ENCODE data around the gene S100A13. TPM values are rescaled to one million over a fixed set of nuclear protein-coding genes. Genes with fewer than 3 reads are reported as not detected.
"Not testable (repeated sequence)": the region's sequence is repeated elsewhere in the genome, so short reads cannot be mapped to it uniquely, and the experiment has no call there.

The S100A13 gene
- total RNA-seq, 5 donors from 2014 or later (not counting 1 experiment from before 2014, with no cell fraction given): 4.0 to 5.3 (median 4.2) TPM

DNA sequence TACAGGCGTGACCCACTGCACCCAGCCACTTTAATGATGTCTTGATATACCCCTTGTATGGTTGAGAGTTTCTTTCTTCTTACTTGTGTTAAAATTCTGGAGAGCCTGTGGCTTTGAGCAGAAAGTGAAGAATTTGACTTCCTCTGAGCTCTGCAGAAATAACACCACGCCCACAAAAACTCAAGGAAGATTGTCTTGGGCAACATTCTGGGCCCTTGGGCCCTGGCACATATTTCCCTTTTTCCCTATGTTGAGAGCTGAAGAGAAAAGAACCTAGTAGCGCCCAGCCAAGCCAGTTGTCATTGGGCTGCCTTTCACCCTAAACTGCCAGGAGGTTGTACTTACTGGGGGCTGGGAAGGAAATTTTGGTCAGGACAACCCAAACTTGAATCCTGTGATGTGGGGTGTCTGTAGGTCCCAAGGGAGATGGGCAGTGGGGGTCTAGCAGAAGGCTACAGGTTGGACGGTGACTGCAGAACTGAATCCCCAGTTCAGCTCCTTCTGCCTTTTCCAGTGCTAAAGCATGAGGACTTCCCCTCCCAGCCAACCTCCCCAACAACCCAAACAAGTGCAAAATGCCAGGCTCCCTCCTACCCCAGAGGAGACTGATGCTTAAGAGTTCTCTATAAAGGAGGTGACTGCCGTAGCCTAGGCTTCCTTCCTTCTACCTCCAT, 19.5 kb upstream of the S100A13 start:
- peaks cover 44% of the 10 kb centered on the region for H3K36me3 Mint-ChIP-seq
- Histone ChIP-seq H3K27me3 (replicated peaks in 1 of 2; ENCODE audit: control insufficient read depth in 2 of 2, extremely low read depth in 1 of 2, insufficient read depth in 2 of 2, low read length in 1 of 2) (no peaks in the 10 kb centered on the region), H3K4me1 (ENCODE audit: control insufficient read depth in 1 of 2, extremely low read depth in 1 of 2, insufficient read depth in 2 of 2, low read length in 2 of 2) (peaks cover 25 to 53% of the 10 kb centered on the region in 2 experiments), H3K9me3 (no peaks in the 10 kb centered on the region), H3K36me3 (ENCODE audit: control insufficient read depth in 2 of 2, extremely low read depth in 1 of 2, insufficient read depth in 1 of 2, low read length in 1 of 2) (peaks cover 15 to 55% of the 10 kb centered on the region in 2 donors), H3K27ac (ENCODE audit: low read length) (no peak overlapping the region), H3K4me3 (ENCODE audit: control insufficient read depth in 1 of 2, extremely low read depth in 1 of 2, low read length in 1 of 2) (no peak overlapping the region)
- DNase-seq (peak in 1 of 35 experiments; percentile 20), ATAC-seq (replicated peaks in 1 of 4) (no peak)
- H3K4me3 Mint-ChIP-seq: peak overlapping the region in 1 of 3 donors; percentile 68
- H3K27me3 Mint-ChIP-seq: no peaks in the 10 kb centered on the region
- H3K9me3 Mint-ChIP-seq: no peaks in the 10 kb centered on the region
- H3K4me1 Mint-ChIP-seq: peaks cover 70 to 82% (median 73%) of the 10 kb centered on the region in 3 donors
- WGBS (ENCODE audit: insufficient coverage): no CpG with 5 or more reads among the region's 5 CpGs
- POLR2A ChIA-PET: interaction anchor here in 1 of 2 donors (1.7 kb wide), 1 partner anchor 13 kb away, joined by 6 read pairs; the partner anchor contains the start of gene CHTOP
- CTCF ChIA-PET: interaction anchor here (0.6 to 1.4 kb wide), 2 partner anchors 13 to 1909 kb away, joined by 3 to 4 read pairs; partner anchors contain the start of gene CHTOP (in 1 of the 2)
- peak overlapping the region; percentile 72 to 79 for H3K27ac Mint-ChIP-seq

DNA sequence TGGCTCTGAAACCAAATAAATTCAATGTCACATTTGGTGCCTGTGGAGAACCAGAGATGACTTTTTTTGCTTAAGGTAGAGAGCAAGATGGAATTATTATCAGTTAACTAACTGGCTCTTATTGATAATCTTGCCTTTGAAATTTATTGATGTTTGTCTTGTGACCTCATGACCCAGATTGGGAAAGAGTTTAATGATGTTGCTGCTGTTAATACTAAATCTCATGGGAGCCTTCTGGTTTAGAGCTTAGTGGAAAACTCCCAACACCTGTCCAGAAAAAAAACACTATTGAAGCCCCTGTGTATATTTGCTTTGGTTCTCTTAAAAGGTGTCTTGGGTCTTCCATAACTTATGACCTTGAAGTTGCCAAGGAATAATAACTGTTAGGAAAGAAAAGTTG, 16.5 kb upstream of the S100A13 start:
- ChIA-PET CTCF (no interaction called here), POLR2A (interaction anchor here in 1 of 2 donors (0.6 to 0.8 kb wide), 2 partner anchors 8 to 21 kb away, joined by 3 read pairs; no protein-coding TSS in a partner anchor)
- Histone ChIP-seq H3K4me1 (ENCODE audit: control insufficient read depth in 1 of 2, extremely low read depth in 1 of 2, insufficient read depth in 2 of 2, low read length in 2 of 2) (peaks cover 11 to 37% of the 10 kb centered on the region in 2 experiments), H3K9me3 (no peaks in the 10 kb centered on the region), H3K27me3 (replicated peaks in 1 of 2; ENCODE audit: control insufficient read depth in 2 of 2, extremely low read depth in 1 of 2, insufficient read depth in 2 of 2, low read length in 1 of 2) (no peaks in the 10 kb centered on the region), H3K4me3 (ENCODE audit: control insufficient read depth in 1 of 2, extremely low read depth in 1 of 2, low read length in 1 of 2) (no peak overlapping the region), H3K36me3 (ENCODE audit: control insufficient read depth in 2 of 2, extremely low read depth in 1 of 2, insufficient read depth in 1 of 2, low read length in 1 of 2) (peaks cover 15 to 84% of the 10 kb centered on the region in 2 donors), H3K27ac (ENCODE audit: low read length) (no peak overlapping the region)
- DNase-seq (no peak), ATAC-seq (replicated peaks in 1 of 4) (no peak)
- peaks cover 71 to 74% (median 73%) of the 10 kb centered on the region in 3 donors for H3K4me1 Mint-ChIP-seq
- H3K27ac Mint-ChIP-seq: peak overlapping the region; percentile 25 to 87
- H3K36me3 Mint-ChIP-seq: peaks cover 50% of the 10 kb centered on the region
- no peaks in the 10 kb centered on the region for H3K9me3 Mint-ChIP-seq
- H3K4me3 Mint-ChIP-seq: no peak overlapping the region
- H3K27me3 Mint-ChIP-seq: no peaks in the 10 kb centered on the region

DNA sequence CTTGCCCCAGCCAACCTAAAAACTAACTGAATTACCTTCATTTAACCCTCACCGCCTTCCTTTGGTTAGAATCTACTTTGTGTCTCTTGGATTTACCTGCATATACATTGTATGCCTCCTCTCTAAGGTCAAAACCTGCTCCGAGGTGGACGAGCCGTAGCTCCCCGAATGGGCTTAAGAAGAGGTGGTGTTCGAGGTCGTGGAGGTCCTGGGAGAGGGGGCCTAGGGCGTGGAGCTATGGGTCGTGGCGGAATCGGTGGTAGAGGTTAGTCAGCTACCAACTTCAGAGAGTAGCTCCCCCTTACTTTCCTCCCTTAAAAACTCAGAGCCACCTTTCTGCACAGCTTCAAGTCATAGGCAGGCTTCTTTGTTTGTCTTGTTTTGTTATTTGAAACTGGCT, 15.8 kb upstream of the S100A13 start:
- Mint-ChIP-seq H3K36me3 (peaks cover 50% of the 10 kb centered on the region), H3K27ac (peak overlapping the region; percentile 60 to 87), H3K4me1 (peaks cover 70 to 74% (median 70%) of the 10 kb centered on the region in 3 donors), H3K9me3 (no peaks in the 10 kb centered on the region), H3K4me3 (no peak overlapping the region), H3K27me3 (no peaks in the 10 kb centered on the region)
- DNase-seq (peak in 1 of 35 experiments; percentile 11), ATAC-seq (replicated peaks in 1 of 4) (no peak)
- no peak overlapping the region for H3K4me3 ChIP-seq (ENCODE audit: control insufficient read depth in 1 of 2, extremely low read depth in 1 of 2, low read length in 1 of 2)
- H3K27ac ChIP-seq (ENCODE audit: low read length): no peak overlapping the region
- H3K27me3 ChIP-seq (replicated peaks in 1 of 2; ENCODE audit: control insufficient read depth in 2 of 2, extremely low read depth in 1 of 2, insufficient read depth in 2 of 2, low read length in 1 of 2): no peaks in the 10 kb centered on the region
- peaks cover 19 to 91% of the 10 kb centered on the region in 2 donors for H3K36me3 ChIP-seq (ENCODE audit: control insufficient read depth in 2 of 2, extremely low read depth in 1 of 2, insufficient read depth in 1 of 2, low read length in 1 of 2)
- WGBS (ENCODE audit: insufficient coverage): 93% methylated on average over 3 of the region's 11 CpGs
- ChIA-PET POLR2A (interaction anchor here in 1 of 2 donors (0.6 kb wide), 1 partner anchor 9 kb away, joined by 4 read pairs; the partner anchor contains the start of gene CHTOP), CTCF (interaction anchor here in 1 of 2 donors (0.6 kb wide), 1 partner anchor 100 kb away, joined by 3 read pairs; no protein-coding TSS in a partner anchor)
- no peaks in the 10 kb centered on the region for H3K9me3 ChIP-seq
- H3K4me1 ChIP-seq (ENCODE audit: control insufficient read depth in 1 of 2, extremely low read depth in 1 of 2, insufficient read depth in 2 of 2, low read length in 2 of 2): peaks cover 9 to 30% of the 10 kb centered on the region in 2 experiments

DNA sequence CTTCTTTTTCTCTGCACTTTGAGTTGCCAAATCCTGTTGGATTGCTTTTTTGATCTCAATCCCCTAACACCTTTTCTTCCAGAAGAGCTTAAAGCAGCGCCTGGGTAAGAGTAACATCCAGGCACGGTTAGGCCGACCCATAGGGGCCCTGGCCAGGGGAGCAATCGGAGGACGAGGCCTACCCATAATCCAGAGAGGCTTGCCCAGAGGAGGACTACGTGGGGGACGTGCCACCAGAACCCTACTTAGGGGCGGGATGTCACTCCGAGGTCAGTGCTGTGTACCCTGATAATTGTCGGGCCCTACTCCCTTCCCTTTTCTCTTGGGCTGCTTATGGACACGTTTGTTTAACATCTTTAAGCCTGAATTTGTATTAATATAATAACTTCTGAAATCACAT, 14.9 kb upstream of the S100A13 start:
- H3K9me3 ChIP-seq: no peaks in the 10 kb centered on the region
- WGBS (ENCODE audit: insufficient coverage): 100% methylated on average over 5 of the region's 11 CpGs
- H3K27ac ChIP-seq (ENCODE audit: low read length): no peak overlapping the region
- ChIA-PET CTCF (no interaction called here), POLR2A (interaction anchor here in 1 of 2 donors (0.6 kb wide), 1 partner anchor 9 kb away, joined by 9 read pairs; no protein-coding TSS in a partner anchor)
- H3K27ac Mint-ChIP-seq: peak overlapping the region in 1 of 2 donors; percentile 59
- peaks cover 52% of the 10 kb centered on the region for H3K36me3 Mint-ChIP-seq
- H3K4me3 Mint-ChIP-seq: no peak overlapping the region
- no peak overlapping the region for H3K4me3 ChIP-seq (ENCODE audit: control insufficient read depth in 1 of 2, extremely low read depth in 1 of 2, low read length in 1 of 2)
- H3K4me1 ChIP-seq (ENCODE audit: control insufficient read depth in 1 of 2, extremely low read depth in 1 of 2, insufficient read depth in 2 of 2, low read length in 2 of 2): peaks cover 9 to 23% of the 10 kb centered on the region in 2 experiments
- DNase-seq: peak in 1 of 35 experiments; percentile 17
- no peaks in the 10 kb centered on the region for H3K27me3 Mint-ChIP-seq
- peaks cover 68 to 76% (median 69%) of the 10 kb centered on the region in 3 donors for H3K4me1 Mint-ChIP-seq
- no peak for ATAC-seq (replicated peaks in 1 of 4)
- peaks cover 22 to 96% of the 10 kb centered on the region in 2 donors for H3K36me3 ChIP-seq (ENCODE audit: control insufficient read depth in 2 of 2, extremely low read depth in 1 of 2, insufficient read depth in 1 of 2, low read length in 1 of 2)
- no peaks in the 10 kb centered on the region for H3K27me3 ChIP-seq (replicated peaks in 1 of 2; ENCODE audit: control insufficient read depth in 2 of 2, extremely low read depth in 1 of 2, insufficient read depth in 2 of 2, low read length in 1 of 2)
- no peaks in the 10 kb centered on the region for H3K9me3 Mint-ChIP-seq

DNA sequence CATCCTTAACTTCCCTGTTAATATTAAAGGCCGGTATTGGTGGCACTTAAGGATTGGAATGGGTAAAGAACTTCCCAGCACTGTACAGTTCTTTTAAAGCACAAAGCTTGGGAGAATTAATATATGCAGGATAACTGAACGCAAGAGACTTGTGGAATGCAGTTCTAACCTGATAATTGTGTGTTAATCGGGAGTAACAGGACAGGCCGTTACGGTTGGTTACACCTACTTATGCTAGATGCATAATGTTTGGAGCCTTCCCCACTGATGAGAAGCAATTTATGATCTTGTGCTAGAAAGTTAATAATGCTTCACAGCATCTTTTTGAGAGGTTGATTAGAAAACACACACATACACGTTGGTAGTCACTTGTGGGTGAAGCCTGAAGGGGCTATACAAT, 13.6 kb upstream of the S100A13 start:
- 80% methylated on average over 3 of the region's 6 CpGs for WGBS (ENCODE audit: insufficient coverage)
- Histone ChIP-seq H3K4me1 (ENCODE audit: control insufficient read depth in 1 of 2, extremely low read depth in 1 of 2, insufficient read depth in 2 of 2, low read length in 2 of 2) (peaks cover 10 to 23% of the 10 kb centered on the region in 2 experiments), H3K4me3 (ENCODE audit: control insufficient read depth in 1 of 2, extremely low read depth in 1 of 2, low read length in 1 of 2) (no peak overlapping the region), H3K36me3 (ENCODE audit: control insufficient read depth in 2 of 2, extremely low read depth in 1 of 2, insufficient read depth in 1 of 2, low read length in 1 of 2) (peaks cover 18 to 96% of the 10 kb centered on the region in 2 donors), H3K27me3 (replicated peaks in 1 of 2; ENCODE audit: control insufficient read depth in 2 of 2, extremely low read depth in 1 of 2, insufficient read depth in 2 of 2, low read length in 1 of 2) (no peaks in the 10 kb centered on the region), H3K27ac (ENCODE audit: low read length) (no peak overlapping the region), H3K9me3 (no peaks in the 10 kb centered on the region)
- ChIA-PET POLR2A (interaction anchor here in 1 of 2 donors (0.6 kb wide), 1 partner anchor 11 kb away, joined by 3 read pairs; no protein-coding TSS in a partner anchor), CTCF (no interaction called here)
- H3K27me3 Mint-ChIP-seq: no peaks in the 10 kb centered on the region
- no peaks in the 10 kb centered on the region for H3K9me3 Mint-ChIP-seq
- H3K36me3 Mint-ChIP-seq: peaks cover 48% of the 10 kb centered on the region
- DNase-seq (no peak), ATAC-seq (replicated peaks in 1 of 4) (no peak)
- no peak overlapping the region for H3K4me3 Mint-ChIP-seq
- peaks cover 62 to 79% (median 68%) of the 10 kb centered on the region in 3 donors for H3K4me1 Mint-ChIP-seq
- peak overlapping the region in 1 of 2 donors; percentile 13 for H3K27ac Mint-ChIP-seq

DNA sequence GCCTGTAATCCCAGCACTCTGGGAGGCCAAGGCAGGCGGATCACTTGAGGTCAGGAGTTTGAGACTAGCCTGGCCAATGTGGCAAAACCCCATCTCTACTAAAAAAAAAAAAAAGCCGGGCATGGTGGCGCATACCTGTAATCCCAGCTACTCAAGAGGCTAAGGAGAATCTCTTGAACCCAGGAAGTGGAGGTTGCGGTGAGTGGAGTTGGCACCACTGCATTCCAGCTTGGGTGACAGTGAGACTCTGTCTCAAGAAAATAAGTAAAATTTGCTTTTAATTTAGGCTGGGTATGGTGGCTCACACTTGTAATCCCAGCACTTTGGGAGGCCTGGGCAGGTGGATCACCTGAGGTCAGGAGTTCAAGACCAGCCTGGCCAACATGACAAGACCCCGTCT, 12.9 kb upstream of the S100A13 start:
- H3K4me3 ChIP-seq (ENCODE audit: control insufficient read depth in 1 of 2, extremely low read depth in 1 of 2, low read length in 1 of 2); DNase-seq; H3K27ac Mint-ChIP-seq; H3K4me3 Mint-ChIP-seq; CTCF ChIA-PET; H3K27ac ChIP-seq (ENCODE audit: low read length); H3K9me3 Mint-ChIP-seq; H3K27me3 ChIP-seq (replicated peaks in 1 of 2; ENCODE audit: control insufficient read depth in 2 of 2, extremely low read depth in 1 of 2, insufficient read depth in 2 of 2, low read length in 1 of 2); ATAC-seq (replicated peaks in 1 of 4); H3K9me3 ChIP-seq; H3K27me3 Mint-ChIP-seq: not testable (repeated sequence)
- peaks cover 42% of the 10 kb centered on the region for H3K36me3 Mint-ChIP-seq
- 100% methylated on average over 2 of the region's 5 CpGs for WGBS (ENCODE audit: insufficient coverage)
- H3K36me3 ChIP-seq (ENCODE audit: control insufficient read depth in 2 of 2, extremely low read depth in 1 of 2, insufficient read depth in 1 of 2, low read length in 1 of 2): peaks cover 14 to 91% of the 10 kb centered on the region in 2 donors
- peaks cover 55 to 76% (median 65%) of the 10 kb centered on the region in 3 donors for H3K4me1 Mint-ChIP-seq
- POLR2A ChIA-PET: interaction anchor here in 1 of 2 donors (0.6 to 0.7 kb wide), 2 partner anchors 17 to 46 kb away, joined by 3 to 7 read pairs; no protein-coding TSS in a partner anchor
- H3K4me1 ChIP-seq (ENCODE audit: control insufficient read depth in 1 of 2, extremely low read depth in 1 of 2, insufficient read depth in 2 of 2, low read length in 2 of 2): peaks cover 6 to 30% of the 10 kb centered on the region in 2 experiments
